TTC549 (cell line): ENCODE results near the gene CCDC122.

Source experiments
- FAIRE-seq: peaks from 2 replicates; lab custom pipeline; 2012; peaks lifted over from hg19 to GRCh38; lab: Jason Lieb, UNC

CCDC122 gene

GRCh38 chr13:43800828-43801227 is 78.7 kb downstream of the CCDC122 start:
- FAIRE-seq = no peak

GRCh38 chr13:43799191-43799590 is 80.3 kb downstream of the CCDC122 start:
- no peak for FAIRE-seq

GRCh38 chr13:43797869-43798268 is 81.7 kb downstream of the CCDC122 start:
- no peak for FAIRE-seq

- no peak for FAIRE-seq
Observed at GRCh38 chr13:43797159-43797558, 82.4 kb downstream of the CCDC122 start.

GRCh38 chr13:43794416-43794815 is 85.1 kb downstream of the CCDC122 start:
- no peak for FAIRE-seq

- FAIRE-seq = no peak
Observed at GRCh38 chr13:43792076-43792881, 87.3 kb downstream of the CCDC122 start.

- FAIRE-seq = no peak
Observed at GRCh38 chr13:43787997-43788396, 91.5 kb downstream of the CCDC122 start.

GRCh38 chr13:43787518-43787891 is 92.0 kb downstream of the CCDC122 start:
- FAIRE-seq = no peak

GRCh38 chr13:43786766-43787517 is 92.6 kb downstream of the CCDC122 start, which contains the start of gene ENOX1:
TSS of gene ENOX1 (minus strand) at chr13:43786972.
- no peak for FAIRE-seq

GRCh38 chr13:43786472-43786765 is 93.1 kb downstream of the CCDC122 start:
- no peak for FAIRE-seq
